ENCODE data around the gene KTN1.

DNA sequence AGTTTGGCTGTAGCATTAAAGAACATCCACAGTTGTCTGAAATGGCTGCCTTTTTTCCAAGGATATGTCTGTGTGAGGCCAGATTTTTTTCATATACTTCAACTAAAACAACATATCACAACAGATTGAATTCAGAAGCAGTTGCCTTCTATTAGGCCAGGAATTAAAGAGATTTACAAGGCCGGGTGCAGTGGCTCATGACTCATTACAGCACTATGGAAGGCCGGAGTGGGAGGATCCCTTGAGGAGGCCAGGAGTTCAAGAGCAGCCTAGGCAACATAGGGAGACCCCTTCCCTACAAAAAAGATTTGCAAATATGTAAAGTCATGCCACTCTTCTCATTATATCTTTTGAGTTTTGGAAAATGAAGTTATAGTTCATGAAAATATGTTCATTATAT lies 108.6 kb downstream of the KTN1 start:
- TF ChIP-seq ZNF263 (CRISPR knock-in tag; IDR thresholded peaks at IDR 0.05; ENCODE audit: low read depth): no peak
- TF ChIP-seq, protein P1, sequence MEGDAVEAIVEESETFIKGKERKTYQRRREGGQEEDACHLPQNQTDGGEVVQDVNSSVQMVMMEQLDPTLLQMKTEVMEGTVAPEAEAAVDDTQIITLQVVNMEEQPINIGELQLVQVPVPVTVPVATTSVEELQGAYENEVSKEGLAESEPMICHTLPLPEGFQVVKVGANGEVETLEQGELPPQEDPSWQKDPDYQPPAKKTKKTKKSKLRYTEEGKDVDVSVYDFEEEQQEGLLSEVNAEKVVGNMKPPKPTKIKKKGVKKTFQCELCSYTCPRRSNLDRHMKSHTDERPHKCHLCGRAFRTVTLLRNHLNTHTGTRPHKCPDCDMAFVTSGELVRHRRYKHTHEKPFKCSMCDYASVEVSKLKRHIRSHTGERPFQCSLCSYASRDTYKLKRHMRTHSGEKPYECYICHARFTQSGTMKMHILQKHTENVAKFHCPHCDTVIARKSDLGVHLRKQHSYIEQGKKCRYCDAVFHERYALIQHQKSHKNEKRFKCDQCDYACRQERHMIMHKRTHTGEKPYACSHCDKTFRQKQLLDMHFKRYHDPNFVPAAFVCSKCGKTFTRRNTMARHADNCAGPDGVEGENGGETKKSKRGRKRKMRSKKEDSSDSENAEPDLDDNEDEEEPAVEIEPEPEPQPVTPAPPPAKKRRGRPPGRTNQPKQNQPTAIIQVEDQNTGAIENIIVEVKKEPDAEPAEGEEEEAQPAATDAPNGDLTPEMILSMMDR (IDR thresholded peaks at IDR 0.05): no peak
- TF ChIP-seq, protein P2, sequence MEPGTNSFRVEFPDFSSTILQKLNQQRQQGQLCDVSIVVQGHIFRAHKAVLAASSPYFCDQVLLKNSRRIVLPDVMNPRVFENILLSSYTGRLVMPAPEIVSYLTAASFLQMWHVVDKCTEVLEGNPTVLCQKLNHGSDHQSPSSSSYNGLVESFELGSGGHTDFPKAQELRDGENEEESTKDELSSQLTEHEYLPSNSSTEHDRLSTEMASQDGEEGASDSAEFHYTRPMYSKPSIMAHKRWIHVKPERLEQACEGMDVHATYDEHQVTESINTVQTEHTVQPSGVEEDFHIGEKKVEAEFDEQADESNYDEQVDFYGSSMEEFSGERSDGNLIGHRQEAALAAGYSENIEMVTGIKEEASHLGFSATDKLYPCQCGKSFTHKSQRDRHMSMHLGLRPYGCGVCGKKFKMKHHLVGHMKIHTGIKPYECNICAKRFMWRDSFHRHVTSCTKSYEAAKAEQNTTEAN (CRISPR knock-in tag; IDR thresholded peaks at IDR 0.05): no peak
- TF ChIP-seq ZNF232 (CRISPR knock-in tag; IDR thresholded peaks at IDR 0.05): no peak
- no peak for TF ChIP-seq TEAD4 (CRISPR knock-in tag; IDR thresholded peaks at IDR 0.05)
- TF ChIP-seq NFE2L1 (CRISPR knock-in tag; IDR thresholded peaks at IDR 0.05): no peak
- TF ChIP-seq FOXJ3 (CRISPR knock-in tag; IDR thresholded peaks at IDR 0.05; ENCODE audit: borderline replicate concordance): no peak
